ENCODE measurements around the gene SCAPER.

GRCh38 chr15:76526111-76526510 is 379.0 kb downstream of the SCAPER start:
- TF ChIP-seq CTCF (IDR thresholded peaks at IDR 0.05) (no peak), ATF6 (CRISPR knock-in tag; IDR thresholded peaks at IDR 0.05) (no peak), USF2 (CRISPR knock-in tag; IDR thresholded peaks at IDR 0.05) (no peak), MAX (CRISPR knock-in tag; IDR thresholded peaks at IDR 0.05) (no peak), NFYB (CRISPR knock-in tag; conservative IDR thresholded peaks at IDR 0.05; ENCODE audit: low read depth) (no peak), ETV6 (CRISPR knock-in tag; IDR thresholded peaks at IDR 0.05) (no peak)

All from WTC11 (cell line).